Coronary artery (tissue), 2 donors: Measurements from ENCODE around the gene MSN.

Experiments used
- DNase-seq: peaks from one replicate; pipeline ENCODE4 v3.0.0-alpha.2; 2017; ENCODE audit warnings: low spot score
- H3K27ac ChIP-seq, 2 donors: fragments of 200-600 bp; sonication (generic); one replicate each; pipeline ENCODE4 v1.5.1; 2016 to 2019
- H3K4me3 ChIP-seq: fragments of 200-600 bp; sonication (generic); 2 replicates; pipeline ENCODE4 v1.5.1; 2016; ENCODE audit warnings: mild to moderate bottlenecking, moderate library complexity
- CTCF ChIP-seq: fragments of 200-600 bp; sonication (generic); IDR thresholded peaks from one replicate; pipeline ENCODE4 v1.5.1; 2019; ENCODE audit warnings: antibody characterized with exemption

Gene MSN

GRCh38 chrX:65657659-65658058 is 9.8 kb upstream of the MSN start:
- Histone ChIP-seq H3K27ac (no peak overlapping the region), H3K4me3 (no peak overlapping the region)
- TF ChIP-seq CTCF, result no peak
- DNase-seq, result no peak

- no peak overlapping the region for H3K27ac ChIP-seq
- no peak for TF ChIP-seq CTCF
- no peak for DNase-seq
- H3K4me3 ChIP-seq, result no peak overlapping the region
Measured at GRCh38 chrX:65658229-65658628, 9.2 kb upstream of the MSN start.

- Histone ChIP-seq H3K27ac (peak overlapping the region; percentile 98 to 99), H3K4me3 (peak overlapping the region; percentile 90)
- TF ChIP-seq CTCF, result no peak
- DNase-seq, result no peak
Measured at GRCh38 chrX:65667157-65667502, 324 bp upstream of the MSN start.

GRCh38 chrX:65668377-65669310 is 1.2 kb downstream of the MSN start:
- H3K27ac ChIP-seq, result peak overlapping the region; percentile 98 to 99
- H3K4me3 ChIP-seq, result peak overlapping the region; percentile 90
- peak; percentile 89 for DNase-seq
- TF ChIP-seq CTCF, result no peak

- DNase-seq, result no peak
- no peak for TF ChIP-seq CTCF
- Histone ChIP-seq H3K27ac (peak overlapping the region; percentile 84 to 98), H3K4me3 (peak overlapping the region; percentile 56)
Measured at GRCh38 chrX:65671286-65671685, 3.8 kb downstream of the MSN start.

GRCh38 chrX:65671966-65672365 is 4.5 kb downstream of the MSN start:
- no peak for DNase-seq
- H3K4me3 ChIP-seq, result peak overlapping the region; percentile 56
- peak overlapping the region; percentile 84 to 98 for H3K27ac ChIP-seq
- no peak for TF ChIP-seq CTCF

- no peak for DNase-seq
- no peak for TF ChIP-seq CTCF
- Histone ChIP-seq H3K27ac (peak overlapping the region; percentile 50 to 84), H3K4me3 (peak overlapping the region; percentile 51)
Measured at GRCh38 chrX:65673857-65674203, 6.4 kb downstream of the MSN start.
